Measurements from ENCODE around the gene SLC8A3.

Gene SLC8A3

DNA sequence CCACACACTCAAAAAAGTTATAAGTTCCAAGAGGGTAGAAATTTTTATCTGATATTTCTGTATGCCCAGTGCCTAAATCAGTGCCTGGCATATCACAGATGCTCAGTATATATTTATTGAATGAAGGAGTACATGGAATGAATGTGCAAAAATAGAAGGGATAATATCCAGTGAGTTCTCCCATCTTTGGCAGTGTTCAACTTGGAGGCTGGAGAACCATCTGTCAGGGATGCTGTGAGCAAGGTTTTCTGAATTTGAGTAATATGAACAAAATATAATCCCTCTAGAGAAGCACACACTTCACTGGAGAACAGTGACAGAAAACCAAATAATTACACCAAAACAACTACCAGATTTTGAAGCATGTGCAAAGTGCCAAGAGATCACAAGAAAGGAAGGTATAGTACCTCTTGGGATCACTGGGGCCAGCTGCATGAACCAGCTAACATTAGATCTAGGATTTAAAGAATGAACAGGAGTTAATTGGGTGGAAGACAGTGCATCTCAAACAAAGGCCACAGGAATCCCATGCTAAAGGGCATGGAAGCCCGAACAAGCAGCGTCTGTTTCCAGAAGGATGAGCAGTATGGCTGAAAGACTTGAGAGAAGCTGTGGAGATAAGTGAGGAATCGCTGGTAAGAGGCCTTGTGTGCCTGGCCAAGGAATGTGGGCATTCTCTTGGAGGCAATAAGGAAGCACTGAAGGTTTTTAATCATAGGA, 11.5 kb downstream of the SLC8A3 start:
- DNase-seq (ENCODE audit: low spot score): no peak

DNA sequence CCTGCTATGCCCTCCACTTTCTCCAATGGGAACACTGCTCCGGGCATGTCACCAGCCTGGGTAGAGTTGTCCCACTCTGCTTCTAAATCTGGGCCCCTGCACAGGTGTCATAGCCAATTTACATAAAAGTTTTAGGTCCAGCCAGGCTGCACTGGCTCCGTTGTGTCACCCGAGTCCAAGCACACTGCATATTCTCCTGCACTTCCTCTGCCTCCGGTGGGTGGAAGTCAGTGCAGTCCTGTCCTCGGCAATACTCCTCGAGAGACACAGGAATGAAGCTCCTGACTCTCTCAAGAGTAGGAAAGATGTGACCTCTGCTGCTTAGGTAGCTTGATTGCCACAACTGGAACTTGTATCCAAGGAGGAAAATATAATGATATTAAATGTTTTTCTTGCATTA, 15.2 kb downstream of the SLC8A3 start:
- DNase-seq (ENCODE audit: low spot score): no peak

DNA sequence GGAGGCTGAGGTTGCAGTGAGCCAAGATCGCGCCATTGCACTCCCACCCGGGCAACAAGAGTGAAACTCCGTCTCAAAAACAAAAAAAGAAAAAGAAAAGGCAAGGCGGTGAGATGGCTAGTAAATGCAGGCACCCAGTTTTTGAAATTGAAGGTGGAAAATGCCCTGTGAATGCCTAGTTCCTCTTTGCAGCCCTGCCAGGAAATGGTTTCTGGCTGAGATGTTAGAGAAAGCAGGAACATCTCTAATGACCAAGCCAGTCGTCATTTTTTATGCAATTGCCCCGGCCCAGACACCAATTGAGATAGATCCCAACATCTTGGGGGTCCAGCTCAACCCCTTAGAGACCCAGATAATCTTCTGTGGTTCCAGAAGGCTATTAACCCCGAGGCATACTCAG, 17.0 kb downstream of the SLC8A3 start:
- DNase-seq (ENCODE audit: low spot score): no peak

DNA sequence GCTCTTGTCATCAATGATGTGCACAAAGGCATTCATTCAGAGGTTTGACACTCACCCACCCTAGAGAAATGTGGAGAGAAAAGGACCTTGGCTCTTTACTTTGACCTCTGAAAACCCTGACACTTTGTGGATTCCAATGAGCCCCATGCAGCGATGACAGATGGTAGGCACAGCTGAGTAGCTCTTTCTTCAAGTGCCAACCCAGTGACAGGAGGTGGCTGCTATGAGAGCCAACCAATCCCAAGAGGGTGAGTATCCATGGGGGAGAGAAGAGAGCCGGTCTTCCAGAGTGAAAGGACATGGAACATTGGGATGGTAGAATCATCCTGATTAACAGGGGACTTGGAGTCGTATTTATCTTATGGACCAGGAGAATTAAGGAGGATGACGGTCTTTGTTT, 17.8 kb downstream of the SLC8A3 start:
- no peak for DNase-seq (ENCODE audit: low spot score)

DNA sequence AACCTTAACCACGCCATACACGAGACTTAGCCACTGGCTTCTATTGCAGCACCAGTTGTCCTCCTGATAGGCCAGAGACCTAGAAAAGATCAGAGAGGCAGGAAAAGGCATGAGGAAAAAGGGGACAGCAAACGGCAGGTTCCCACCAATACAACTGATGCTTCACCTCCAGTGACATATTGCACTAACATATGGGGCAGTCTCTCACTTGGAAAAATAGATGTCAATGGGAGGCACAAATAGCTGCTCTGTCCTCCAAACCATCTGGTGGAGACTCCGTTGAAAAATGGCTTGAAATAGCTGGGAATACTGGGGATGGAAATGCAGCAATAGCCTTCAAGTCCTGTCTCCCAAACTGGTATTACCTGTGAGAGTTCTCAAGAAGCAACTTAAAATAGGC, 20.3 kb downstream of the SLC8A3 start:
- DNase-seq (ENCODE audit: low spot score): no peak

DNA sequence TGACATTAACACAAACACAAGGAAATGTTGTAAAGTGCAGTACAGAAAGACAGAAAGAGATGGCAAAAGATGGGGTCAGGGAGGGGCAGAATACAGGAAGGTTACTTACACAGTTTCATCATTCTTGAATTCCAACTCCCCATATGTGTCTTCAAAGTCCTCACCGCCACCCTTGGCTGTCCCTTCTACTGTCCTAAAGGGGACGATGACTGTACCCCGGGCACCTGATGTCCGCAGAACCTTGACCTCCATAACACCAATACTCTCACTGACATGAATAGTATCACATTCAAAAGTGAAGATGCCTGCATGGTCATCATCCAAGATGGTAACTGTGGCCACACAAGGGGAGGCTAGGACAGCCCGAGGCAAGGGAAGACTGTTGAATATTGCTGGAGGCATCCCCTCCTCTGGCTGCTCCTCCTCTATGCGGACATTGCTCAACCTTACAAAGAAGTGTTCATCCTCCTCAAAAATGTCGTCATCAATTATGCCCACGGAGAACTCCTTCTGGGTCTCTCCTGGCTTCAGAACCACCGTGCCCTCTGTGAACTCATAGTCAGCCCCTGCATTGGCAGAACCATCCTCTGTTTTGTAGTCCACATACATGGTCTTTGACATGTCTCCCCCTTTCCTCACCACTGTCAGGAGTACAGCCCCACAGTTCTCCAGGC, 22.1 kb downstream of the SLC8A3 start:
- no peak for DNase-seq (ENCODE audit: low spot score)

DNA sequence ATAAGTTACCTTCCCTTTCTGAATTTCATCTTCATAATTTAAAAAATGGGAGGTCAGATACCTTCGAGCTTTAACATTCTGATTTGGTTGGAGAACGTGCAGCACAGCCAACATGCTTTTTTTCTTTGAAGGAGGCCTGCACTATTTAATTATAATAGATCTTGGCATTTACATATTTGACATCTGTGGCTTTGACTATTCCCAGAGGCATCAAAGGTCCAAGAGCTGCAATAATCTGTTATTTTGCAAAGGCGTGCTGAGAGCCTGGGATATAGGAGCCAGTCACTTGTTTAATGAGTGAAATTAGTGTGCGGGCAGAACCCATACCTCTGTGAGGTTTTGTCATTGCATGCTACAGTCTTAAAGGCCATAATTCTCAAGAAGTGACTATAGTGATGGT, 26.4 kb downstream of the SLC8A3 start:
- no peak for DNase-seq (ENCODE audit: low spot score)

DNA sequence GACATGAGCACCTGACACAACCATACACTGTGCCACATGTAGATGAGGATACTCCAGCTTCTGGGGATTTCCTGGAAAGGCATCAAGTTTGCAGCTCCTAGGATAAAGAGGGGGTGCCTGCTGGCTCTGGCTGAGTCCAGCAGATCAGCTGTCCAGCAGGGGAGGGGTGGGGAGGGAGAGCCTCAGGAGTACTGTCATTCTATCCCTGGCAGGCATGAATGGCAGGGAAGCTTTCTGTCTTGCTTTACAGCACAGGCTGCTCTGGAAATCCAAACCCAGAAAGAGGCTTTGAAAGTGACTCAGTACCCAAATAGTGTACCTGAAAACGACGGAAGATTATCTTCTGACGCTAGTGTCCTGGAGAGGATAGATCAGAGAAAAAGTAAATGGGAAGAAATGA, 32.2 kb downstream of the SLC8A3 start:
- no peak for DNase-seq (ENCODE audit: low spot score)

DNA sequence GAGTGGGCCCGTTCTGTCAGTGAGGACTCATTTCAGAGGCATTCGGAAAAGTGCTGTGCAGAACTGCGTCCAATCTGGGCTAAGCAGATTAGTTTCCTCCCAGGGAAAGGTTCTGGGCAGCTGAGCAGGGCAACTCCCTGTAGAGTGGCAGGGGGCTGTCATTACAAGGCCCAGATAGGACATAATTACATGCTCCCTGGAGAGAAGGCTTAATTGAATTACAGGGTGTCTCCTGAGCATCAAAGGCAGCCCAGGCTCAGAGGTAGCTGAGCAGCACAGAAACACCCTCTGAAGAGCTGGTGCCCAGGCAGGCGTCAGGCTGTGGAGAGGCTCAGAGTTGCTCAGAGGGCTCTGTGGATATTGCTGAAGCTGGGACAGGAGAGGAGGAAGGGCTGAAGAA, 36.0 kb downstream of the SLC8A3 start:
- DNase-seq (ENCODE audit: low spot score): no peak

DNA sequence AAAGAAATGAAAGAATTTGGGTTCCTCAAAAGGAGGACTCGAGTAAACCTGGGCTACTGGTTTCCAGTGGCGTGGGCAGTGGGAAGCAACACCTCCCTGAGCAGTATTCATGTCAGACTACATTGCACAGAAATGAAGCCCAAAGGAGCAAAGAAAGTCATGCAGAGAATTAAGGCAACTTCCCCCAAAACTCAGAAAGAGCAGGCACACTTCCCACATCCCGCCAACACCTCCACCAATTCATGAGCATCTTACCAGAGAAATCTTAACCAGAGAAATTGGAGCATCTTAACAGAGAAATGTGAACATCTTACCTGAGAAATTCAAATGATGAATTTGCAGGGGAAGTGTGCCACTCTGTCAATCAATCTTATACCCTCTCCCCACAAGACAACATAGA, 36.7 kb downstream of the SLC8A3 start:
- DNase-seq (ENCODE audit: low spot score): no peak

DNA sequence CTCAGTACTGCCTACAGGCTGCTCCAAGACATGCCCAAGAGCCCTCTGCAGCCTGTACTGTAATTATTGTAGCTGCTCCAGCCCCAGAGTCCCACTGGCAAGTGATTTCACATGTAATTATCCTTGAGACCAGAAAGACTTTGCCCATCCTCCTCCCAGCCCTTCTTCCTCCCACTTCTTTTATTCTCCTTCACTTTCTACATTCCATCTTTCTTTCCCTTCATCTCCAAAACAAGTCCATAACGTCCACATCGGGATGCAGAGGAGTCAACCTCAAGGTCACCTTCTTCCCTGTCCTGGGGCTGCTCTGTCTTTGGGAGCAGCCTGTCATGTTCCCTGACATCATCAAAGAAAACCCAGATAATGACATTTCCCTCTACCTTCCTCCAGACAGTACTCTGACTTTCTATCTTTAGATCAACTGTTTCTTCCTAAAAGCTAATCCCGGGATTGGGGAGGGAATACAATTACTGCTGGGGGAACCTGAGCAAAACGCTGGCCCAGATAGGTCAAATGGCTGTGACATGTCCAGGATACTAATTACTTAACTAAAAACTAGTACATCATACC, 39.1 kb downstream of the SLC8A3 start:
- no peak for DNase-seq (ENCODE audit: low spot score)

DNA sequence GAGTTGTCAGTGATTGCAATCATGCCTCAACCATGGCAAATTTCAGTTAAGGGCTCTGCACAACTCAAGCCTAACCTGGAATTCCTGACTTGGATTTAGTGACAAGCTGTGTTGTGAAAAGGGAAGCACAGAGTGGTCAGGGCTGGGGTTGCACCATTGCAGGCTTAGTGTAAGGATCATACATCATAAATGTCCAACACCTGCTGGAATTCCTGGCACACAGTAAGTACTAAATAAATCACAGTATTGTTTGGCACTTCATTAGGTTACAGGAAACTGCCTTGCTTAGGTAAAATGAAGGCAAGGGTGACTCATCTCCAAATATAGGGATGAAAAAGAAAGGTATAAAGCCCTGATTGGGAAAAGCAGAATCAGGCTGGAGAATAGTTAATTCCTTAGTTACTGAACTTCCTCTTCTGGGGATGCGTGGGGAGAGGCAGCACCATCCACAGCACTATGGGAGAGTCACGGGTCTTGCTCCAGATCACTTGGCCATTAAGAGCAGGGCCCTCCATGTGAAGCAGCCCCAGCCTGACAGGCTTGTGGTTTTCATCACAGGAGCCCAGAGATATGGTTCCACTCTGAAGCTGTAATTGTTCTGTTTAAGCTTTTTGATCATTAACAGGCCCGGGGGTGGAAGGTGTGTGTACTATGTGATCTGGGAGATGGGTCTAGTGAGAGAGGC, 39.7 kb downstream of the SLC8A3 start:
- no peak for DNase-seq (ENCODE audit: low spot score)

DNA sequence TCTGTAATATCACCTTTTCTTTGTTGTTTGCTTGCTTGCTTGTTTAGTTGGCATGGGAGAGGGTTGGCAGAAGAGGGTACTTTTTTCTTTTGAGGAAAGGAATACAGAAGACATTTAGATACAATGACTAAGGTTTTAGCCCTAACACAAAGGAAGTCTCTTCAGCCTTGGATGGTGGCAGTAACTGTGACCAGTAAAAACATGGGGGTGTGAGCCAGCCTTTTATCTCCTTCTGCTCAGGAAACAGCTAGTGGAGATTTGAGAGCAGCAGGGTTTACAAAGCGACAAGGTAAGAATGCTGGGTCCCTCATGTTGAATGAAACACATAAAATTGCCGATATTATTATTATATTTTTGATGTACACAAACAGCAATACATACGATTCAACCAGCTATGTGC, 40.4 kb downstream of the SLC8A3 start:
- DNase-seq (ENCODE audit: low spot score): no peak

DNA sequence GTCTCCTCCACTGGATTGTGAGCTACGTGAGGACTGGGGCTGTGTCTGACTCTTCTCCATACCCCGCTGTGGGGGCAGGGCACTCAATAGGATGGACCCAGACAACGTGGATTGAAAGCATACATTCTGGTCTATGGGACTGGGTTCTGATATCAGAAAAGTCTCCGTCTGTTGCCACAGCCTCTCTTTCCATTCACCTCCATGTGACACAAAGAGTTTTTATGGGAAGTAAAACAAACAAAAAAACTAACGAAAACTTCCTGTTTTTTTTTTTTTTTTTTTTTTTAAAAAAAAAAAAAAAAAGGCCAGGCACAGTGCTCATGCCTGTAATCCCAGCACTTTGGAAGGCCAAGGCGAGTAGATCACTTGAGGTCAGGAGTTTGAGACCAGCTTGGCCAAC, 44.7 kb downstream of the SLC8A3 start:
- DNase-seq (ENCODE audit: low spot score): no peak

DNA sequence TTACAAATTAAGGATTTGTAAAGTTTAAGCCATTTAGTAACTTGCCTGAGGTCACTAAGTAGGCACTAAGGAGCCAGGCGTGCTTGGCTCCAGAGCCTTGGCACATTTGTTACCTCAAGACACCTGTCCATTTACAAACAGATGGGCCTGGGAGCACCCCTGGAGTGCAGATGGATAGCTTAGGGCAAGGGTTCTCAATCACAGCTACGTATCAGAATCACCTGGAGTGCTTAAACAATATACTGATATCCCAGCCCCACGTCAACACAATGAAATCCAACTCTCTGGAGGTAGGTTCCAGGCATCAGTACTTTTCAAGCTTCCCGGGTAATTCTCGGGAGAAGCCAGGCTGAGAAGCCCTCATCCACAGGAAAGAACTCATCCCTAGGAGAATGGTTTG, 45.4 kb downstream of the SLC8A3 start:
- DNase-seq (ENCODE audit: low spot score): no peak

DNA sequence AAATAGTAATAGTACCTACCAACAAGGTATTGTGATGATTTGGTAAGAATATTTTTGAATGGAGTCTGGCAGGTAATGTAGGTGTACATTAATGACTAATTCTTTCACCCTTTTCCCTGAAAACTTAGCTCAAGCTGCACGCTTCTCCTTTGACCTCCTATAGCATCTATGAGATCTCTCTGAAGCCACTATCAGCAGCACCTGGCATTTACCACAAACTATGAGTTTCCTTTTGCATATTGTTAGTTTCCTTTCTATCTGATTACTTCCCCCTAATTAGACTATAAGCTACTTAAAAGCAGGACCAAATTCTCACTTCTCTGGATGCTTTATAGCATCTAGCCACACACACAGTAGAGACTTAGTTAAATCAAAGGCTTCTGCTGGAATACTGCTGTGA, 48.1 kb downstream of the SLC8A3 start:
- DNase-seq (ENCODE audit: low spot score): no peak

DNA sequence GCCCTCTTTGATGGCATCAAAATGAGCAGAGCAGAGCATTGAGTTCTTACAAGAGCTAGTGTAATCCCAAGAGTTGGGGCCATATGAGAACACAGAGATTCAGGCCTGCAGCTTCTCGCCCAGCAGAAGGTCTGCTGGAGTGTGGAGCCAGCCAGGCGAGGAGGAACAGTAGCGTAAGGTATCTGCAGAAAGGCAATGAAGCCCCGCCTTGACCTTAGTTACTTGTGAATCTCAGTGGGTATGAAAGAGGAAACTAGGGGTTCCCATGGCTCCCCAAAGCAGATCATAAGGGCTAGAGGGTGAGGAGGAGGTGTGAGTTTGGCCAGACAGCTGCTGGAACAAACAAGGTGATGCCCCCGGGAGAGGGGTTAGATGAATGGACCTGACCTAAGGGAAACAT, 49.4 kb downstream of the SLC8A3 start:
- no peak for DNase-seq (ENCODE audit: low spot score)

DNA sequence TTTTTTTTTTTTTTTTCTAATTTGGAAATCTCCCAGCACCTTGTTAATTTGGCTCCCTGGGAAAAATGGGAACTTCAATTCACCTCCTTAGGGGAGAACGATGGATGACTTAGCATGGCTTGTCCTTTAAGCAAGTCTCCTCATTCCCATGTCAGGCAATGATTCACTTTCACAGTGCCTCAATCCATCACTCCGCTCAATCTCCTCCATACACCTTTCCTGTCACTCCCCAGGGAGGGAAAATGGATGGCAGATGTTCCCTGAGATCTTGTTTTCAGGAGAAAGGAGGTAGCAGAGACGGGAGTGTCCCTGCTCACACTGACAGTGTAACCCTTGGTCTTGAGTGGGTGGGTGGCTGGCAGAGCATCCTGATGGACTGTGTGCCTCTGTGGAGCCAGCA, 51.0 kb downstream of the SLC8A3 start:
- no peak for DNase-seq (ENCODE audit: low spot score)

DNA sequence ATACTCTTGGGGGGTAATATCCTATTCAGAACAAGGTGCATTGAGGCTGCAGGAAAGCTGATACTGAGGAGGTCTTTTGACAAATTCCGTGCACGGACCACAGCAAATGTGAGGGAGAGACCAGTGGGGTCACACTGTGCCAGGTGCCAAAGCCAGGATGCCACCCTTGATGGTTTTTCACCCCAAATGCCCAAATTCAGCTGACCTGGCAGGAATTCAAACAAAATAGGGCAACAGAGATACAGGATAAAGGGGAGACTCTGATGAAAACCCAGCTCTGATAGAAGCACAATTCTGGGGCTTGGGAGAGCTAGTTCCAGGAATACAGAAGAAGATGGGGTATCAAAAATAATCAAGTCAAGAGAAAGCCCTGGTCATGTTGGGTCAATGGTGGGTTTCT, 55.3 kb downstream of the SLC8A3 start:
- DNase-seq (ENCODE audit: low spot score): no peak

DNA sequence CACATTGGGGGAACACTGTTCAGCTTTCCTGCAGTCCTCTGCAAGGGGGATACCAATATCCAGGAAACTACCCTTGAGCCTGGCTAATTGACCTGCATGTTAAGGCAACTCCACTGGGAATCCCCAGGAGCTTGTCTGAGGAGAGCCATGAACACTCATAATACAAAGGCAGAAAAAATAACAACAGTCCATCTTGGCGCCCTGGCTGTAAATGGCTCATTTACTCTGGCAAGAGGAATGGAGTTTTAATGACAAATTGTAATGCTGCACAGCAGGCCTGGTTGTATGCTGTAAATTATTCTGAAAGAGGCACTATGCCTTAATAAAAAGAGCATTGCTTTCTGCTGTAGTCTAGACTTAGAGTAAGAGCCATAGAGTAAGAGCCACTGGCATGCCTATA, 58.3 kb downstream of the SLC8A3 start:
- DNase-seq (ENCODE audit: low spot score): no peak

DNA sequence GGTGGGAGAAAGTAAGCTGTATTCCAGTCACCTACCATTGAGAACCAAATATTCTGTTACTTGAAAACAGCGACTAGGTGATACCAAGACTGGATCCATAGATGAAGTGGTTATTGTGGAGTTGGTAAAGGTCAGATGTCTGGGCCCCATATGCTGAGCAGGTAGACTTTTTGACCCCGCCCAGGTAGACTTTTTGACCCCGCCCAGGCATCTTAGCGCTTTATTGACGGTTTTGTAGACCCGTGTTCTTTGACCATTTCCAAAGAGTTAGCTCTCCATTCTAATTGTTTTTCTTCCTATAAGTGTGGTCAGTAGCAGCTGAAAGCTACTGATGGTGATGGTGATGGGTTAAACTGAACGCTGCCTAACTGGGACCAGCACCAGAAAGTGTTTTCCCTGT, 61.6 kb downstream of the SLC8A3 start:
- no peak for DNase-seq (ENCODE audit: low spot score)

DNA sequence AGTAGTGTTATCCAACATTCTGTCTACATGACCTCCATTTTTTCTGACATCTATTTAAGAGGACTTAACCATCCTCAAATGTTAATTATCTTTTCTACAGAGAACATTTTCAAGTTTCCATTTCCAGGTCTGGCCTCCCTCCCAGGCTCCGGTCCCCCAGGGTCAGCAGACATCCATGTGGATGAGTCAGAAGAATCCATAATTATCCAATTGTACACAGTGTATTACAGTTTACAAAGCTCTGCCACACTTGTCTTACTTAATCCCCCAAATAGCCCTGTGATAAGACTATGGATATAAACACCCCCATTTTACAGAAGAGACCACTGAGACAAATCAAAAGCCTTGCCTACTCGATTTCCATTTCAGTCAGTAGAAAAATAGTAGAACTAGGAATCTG, 65.0 kb downstream of the SLC8A3 start:
- DNase-seq (ENCODE audit: low spot score): no peak

DNA sequence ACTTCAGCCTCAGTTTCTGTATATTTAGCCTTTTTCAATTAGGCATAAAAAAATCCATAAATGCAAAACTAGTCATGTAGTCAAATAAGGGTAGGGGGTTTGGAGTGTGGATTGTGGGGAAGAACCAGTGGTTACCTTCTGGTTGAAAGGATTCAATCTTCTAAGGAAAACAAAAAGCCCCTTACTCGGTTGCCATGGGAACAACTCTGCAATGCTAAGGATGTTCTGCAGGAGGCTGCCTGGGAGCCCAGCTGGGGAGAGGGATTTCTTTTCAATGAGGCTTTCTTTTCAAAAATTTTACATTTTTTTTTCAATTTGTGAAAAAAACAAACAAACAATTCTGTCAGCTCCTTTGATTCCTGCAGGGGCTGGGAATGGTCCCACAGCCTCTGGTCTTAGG, 67.2 kb downstream of the SLC8A3 start:
- no peak for DNase-seq (ENCODE audit: low spot score)
